Stimulated activated naive CD8-positive, alpha-beta T cell treated with anti-CD3 and anti-CD28 coated beads, Interleukin-15, amount 100 ng/mL, for 72 hours (primary cell): Measurements from ENCODE around the gene KAZN.
A peak's percentile ranks its signal among the peaks of the same experiment; 100 is the strongest.

Source experiments
- ATAC-seq: fragments of 150-1000 bp; cut with Tn5 transposase; 2 replicates; pipeline ENCODE4 v1.10.0; 2021; ENCODE audit warnings: mild to moderate bottlenecking, moderate library complexity
- DNase-seq, 2 donors: peaks; one replicate each; pipeline ENCODE4 v3.0.0; 2021 to 2022
- H3K27ac Mint-ChIP-seq, 2 donors: one replicate each; pipeline ENCODE4 v1.8.0; 2022; ENCODE audit warnings: mild to moderate bottlenecking in 2 of 2, mixed read lengths in 2 of 2, moderate library complexity in 2 of 2
- H3K27me3 Mint-ChIP-seq: one replicate; pipeline ENCODE4 v1.8.0; 2022; ENCODE audit warnings: mixed read lengths
- H3K4me1 Mint-ChIP-seq: one replicate; pipeline ENCODE4 v1.8.0; 2022; ENCODE audit warnings: mild to moderate bottlenecking, mixed read lengths
- H3K4me3 Mint-ChIP-seq, 2 donors: one replicate each; pipeline ENCODE4 v1.8.0; 2022; ENCODE audit warnings: mild to moderate bottlenecking in 2 of 2, mixed read lengths in 2 of 2, moderate library complexity in 1 of 2
- H3K9me3 Mint-ChIP-seq, 2 donors: one replicate each; pipeline ENCODE4 v1.8.0; 2022; ENCODE audit warnings: mixed read lengths in 2 of 2

KAZN gene

GRCh38 chr1:14685078-14685477, 86.6 kb downstream of the KAZN start:
- no peaks in the 10 kb centered on the region for H3K4me1 Mint-ChIP-seq
- H3K27ac Mint-ChIP-seq, result no peak overlapping the region
- ATAC-seq (no peak), DNase-seq (no peak)
- peaks cover 8 to 11% of the 10 kb centered on the region in 2 donors for H3K9me3 Mint-ChIP-seq
- H3K4me3 Mint-ChIP-seq, result no peak overlapping the region
- no peaks in the 10 kb centered on the region for H3K27me3 Mint-ChIP-seq

DNA sequence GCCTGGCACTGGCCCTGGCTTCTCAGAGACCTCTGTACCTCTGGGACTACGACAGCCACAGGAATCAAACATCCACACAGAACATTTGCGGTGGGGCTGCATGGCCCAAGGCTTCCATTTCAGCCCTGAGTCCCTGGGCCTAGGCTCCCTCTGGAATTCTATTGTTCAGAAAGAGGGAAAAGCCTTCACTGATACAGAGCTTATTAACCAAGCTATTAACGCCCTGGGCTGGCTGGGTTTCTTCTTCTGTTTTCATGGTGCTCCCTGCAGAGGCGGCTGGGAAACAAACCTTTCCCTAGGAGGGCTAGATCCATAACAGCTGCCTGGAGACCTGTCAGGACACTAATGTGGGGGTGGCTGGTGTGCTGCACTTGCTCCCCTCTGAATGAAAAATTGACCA, 88.2 kb downstream of the KAZN start:
- ATAC-seq (no peak), DNase-seq (no peak)
- H3K9me3 Mint-ChIP-seq, result peaks cover 8 to 11% of the 10 kb centered on the region in 2 donors
- H3K4me3 Mint-ChIP-seq, result no peak overlapping the region
- no peak overlapping the region for H3K27ac Mint-ChIP-seq
- no peaks in the 10 kb centered on the region for H3K4me1 Mint-ChIP-seq
- no peaks in the 10 kb centered on the region for H3K27me3 Mint-ChIP-seq

- DNase-seq, result no peak
- Mint-ChIP-seq H3K4me1 (no peaks in the 10 kb centered on the region), H3K9me3 (peaks cover 8 to 11% of the 10 kb centered on the region in 2 donors), H3K27ac (no peak overlapping the region), H3K27me3 (no peaks in the 10 kb centered on the region), H3K4me3 (no peak overlapping the region)
- ATAC-seq, result no peak
These were observed 88.7 kb downstream of the KAZN start for GRCh38 chr1:14687147-14687546.

DNA sequence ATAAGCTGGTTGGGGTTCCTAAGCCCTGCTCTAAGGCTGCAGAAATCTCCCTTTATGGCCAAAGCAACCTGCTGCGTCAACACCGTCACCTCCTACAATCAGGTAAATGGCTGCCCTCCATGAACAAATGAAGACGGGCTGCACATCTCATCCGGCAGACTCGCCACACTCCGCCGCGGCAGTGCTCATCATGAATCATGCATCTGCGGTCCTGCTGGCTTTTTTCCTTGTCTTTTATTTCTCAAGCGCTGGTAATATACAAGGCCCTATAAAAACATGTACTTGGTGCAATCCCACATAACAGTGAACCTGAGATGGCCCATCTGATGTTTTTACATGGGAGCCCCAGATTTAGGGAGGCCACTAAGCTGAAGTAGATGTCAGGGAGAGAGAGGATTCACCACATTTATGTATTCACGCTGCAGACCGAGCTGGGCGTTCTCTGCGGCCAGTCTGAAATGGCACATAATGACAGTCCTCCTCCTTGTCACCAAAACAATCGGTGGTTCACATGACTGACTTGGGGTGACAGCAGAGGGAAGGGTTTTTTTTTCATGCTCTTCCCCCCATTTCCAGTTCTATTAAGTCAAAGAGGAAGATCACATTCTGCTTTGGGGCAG, 91.6 kb downstream of the KAZN start:
- DNase-seq, result no peak

GRCh38 chr1:14693949-14694348, 95.5 kb downstream of the KAZN start:
- DNase-seq (no peak), ATAC-seq (no peak)
- peaks cover 0 to 5% of the 10 kb centered on the region in 2 donors for H3K9me3 Mint-ChIP-seq
- H3K4me3 Mint-ChIP-seq, result no peak overlapping the region
- no peaks in the 10 kb centered on the region for H3K4me1 Mint-ChIP-seq
- H3K27me3 Mint-ChIP-seq, result peaks cover 5% of the 10 kb centered on the region
- H3K27ac Mint-ChIP-seq, result no peak overlapping the region

More for the DNA sequence above, 91.6 kb downstream of the KAZN start:
- H3K4me3 Mint-ChIP-seq, result no peak overlapping the region
- H3K4me1 Mint-ChIP-seq, result no peaks in the 10 kb centered on the region
- H3K27ac Mint-ChIP-seq, result no peak overlapping the region
- peaks cover 1 to 2% of the 10 kb centered on the region in 2 donors for H3K9me3 Mint-ChIP-seq
- no peak for ATAC-seq
- no peaks in the 10 kb centered on the region for H3K27me3 Mint-ChIP-seq

DNA sequence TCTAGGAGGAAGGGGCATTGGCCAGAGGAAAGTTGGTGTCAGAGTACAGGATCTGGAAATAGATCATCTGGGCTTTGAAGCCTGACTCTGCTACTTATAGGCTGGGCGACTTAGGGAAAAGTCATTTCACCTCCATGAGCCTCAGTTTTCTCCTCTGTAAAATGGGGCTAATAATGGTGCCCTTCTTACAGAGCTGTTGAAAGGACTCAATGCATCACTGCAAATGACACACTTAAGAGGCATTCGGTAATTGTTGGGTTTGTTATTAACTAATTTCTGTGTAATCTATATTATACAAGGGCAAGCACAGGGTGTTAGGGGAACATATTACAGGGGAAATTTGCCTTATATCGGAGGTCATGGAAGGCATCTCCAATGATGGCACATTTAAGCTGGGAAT, 96.1 kb downstream of the KAZN start:
- H3K27me3 Mint-ChIP-seq, result peaks cover 12% of the 10 kb centered on the region
- ATAC-seq, result no peak
- no peaks in the 10 kb centered on the region for H3K4me1 Mint-ChIP-seq

DNA sequence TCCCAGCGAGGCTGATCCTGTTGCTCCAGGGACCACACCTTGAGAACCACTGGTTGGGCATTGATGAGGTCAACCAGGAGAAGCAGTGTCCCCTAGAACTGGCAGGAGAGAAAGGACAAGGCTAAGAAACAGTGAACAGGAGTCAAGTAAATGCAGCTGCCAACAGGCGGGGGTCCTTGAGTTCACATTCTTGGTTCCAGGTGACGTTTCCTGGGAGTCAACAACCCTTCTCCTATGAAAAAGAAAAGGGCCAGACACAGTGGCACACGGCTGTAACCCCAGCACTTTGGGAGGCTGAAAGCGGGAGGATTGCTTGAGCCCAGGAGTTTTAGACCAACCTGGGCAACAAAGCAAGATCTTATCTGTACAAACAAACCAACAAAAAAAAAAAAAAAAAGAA, 98.3 kb downstream of the KAZN start:
- no peaks in the 10 kb centered on the region for H3K4me1 Mint-ChIP-seq
- H3K4me3 Mint-ChIP-seq, result no peak overlapping the region
- H3K9me3 Mint-ChIP-seq, result peaks cover 0 to 5% of the 10 kb centered on the region in 2 donors
- H3K27ac Mint-ChIP-seq, result peak overlapping the region in 1 of 2 donors; percentile 56
- H3K27me3 Mint-ChIP-seq, result peaks cover 17% of the 10 kb centered on the region
- ATAC-seq, result no peak
- DNase-seq, result no peak

More for the DNA sequence above, 96.1 kb downstream of the KAZN start:
- H3K4me3 Mint-ChIP-seq, result no peak overlapping the region
- no peak for DNase-seq
- H3K9me3 Mint-ChIP-seq, result peaks cover 0 to 5% of the 10 kb centered on the region in 2 donors
- H3K27ac Mint-ChIP-seq, result no peak overlapping the region

- H3K4me1 Mint-ChIP-seq, result no peaks in the 10 kb centered on the region
- peak overlapping the region in 1 of 2 donors; percentile 17 for H3K27ac Mint-ChIP-seq
- no peak for ATAC-seq
- H3K4me3 Mint-ChIP-seq, result no peak overlapping the region
- peaks cover 17% of the 10 kb centered on the region for H3K27me3 Mint-ChIP-seq
- DNase-seq, result no peak
- H3K9me3 Mint-ChIP-seq, result peaks cover 0 to 5% of the 10 kb centered on the region in 2 donors
These were observed 98.9 kb downstream of the KAZN start for GRCh38 chr1:14697353-14697752.

GRCh38 chr1:14698314-14698713, 99.8 kb downstream of the KAZN start:
- peaks cover 17% of the 10 kb centered on the region for H3K27me3 Mint-ChIP-seq
- no peak overlapping the region for H3K27ac Mint-ChIP-seq
- H3K4me3 Mint-ChIP-seq, result no peak overlapping the region
- peaks cover 0 to 14% of the 10 kb centered on the region in 2 donors for H3K9me3 Mint-ChIP-seq
- H3K4me1 Mint-ChIP-seq, result no peaks in the 10 kb centered on the region
- ATAC-seq, result no peak
- DNase-seq, result no peak

GRCh38 chr1:14699620-14700019, 101.1 kb downstream of the KAZN start:
- Mint-ChIP-seq H3K4me3 (no peak overlapping the region), H3K27me3 (peaks cover 17% of the 10 kb centered on the region), H3K27ac (peak overlapping the region in 1 of 2 donors; percentile 16), H3K9me3 (peaks cover 0 to 18% of the 10 kb centered on the region in 2 donors), H3K4me1 (peaks cover 2% of the 10 kb centered on the region)
- no peak for ATAC-seq
- DNase-seq, result no peak

DNA sequence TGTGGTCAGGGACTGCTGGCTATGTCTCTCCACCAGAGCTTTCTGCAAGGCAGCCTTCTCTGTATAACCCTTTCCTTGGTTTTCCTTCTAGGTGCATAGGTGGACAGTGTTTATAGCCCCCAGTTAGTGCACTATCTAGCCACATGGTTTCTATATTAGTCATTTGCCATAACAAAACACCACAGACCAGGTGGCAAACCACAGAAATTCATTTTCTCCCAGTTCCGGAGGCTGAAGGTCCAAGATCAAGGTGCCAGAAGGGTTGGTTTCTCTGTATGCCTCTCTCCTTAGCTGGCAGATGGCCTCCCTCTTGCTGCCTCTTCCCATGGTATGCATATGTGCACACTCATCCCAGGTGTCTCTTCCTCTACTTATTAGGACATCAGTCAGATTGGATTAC, 106.4 kb downstream of the KAZN start:
- Mint-ChIP-seq H3K9me3 (peaks cover 8 to 39% of the 10 kb centered on the region in 2 donors), H3K4me3 (no peak overlapping the region), H3K27me3 (peaks cover 2% of the 10 kb centered on the region), H3K4me1 (peaks cover 5% of the 10 kb centered on the region), H3K27ac (no peak overlapping the region)
- DNase-seq (no peak), ATAC-seq (no peak)

DNA sequence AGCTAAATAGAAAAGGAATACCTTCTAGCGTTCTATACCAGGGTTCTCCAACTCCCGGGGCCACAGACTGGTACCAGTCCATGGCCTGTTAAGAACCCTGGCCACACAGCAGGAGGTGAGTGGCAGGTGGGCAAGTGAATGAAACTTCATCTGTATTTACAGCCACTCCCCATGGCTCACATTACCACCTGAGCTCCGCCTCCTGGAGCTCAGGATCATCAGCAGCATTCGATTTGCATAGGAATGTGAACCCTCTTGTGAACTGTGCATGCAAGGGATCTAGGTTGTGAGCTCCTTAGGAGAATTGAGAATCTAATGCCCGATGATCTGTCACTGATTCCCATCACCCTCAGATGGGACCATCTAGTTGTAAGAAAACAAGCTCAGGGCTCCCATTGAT, 107.3 kb downstream of the KAZN start:
- DNase-seq (no peak), ATAC-seq (no peak)
- Mint-ChIP-seq H3K4me1 (peaks cover 5% of the 10 kb centered on the region), H3K9me3 (peaks cover 8 to 49% of the 10 kb centered on the region in 2 donors), H3K27ac (no peak overlapping the region), H3K27me3 (no peaks in the 10 kb centered on the region), H3K4me3 (no peak overlapping the region)

DNA sequence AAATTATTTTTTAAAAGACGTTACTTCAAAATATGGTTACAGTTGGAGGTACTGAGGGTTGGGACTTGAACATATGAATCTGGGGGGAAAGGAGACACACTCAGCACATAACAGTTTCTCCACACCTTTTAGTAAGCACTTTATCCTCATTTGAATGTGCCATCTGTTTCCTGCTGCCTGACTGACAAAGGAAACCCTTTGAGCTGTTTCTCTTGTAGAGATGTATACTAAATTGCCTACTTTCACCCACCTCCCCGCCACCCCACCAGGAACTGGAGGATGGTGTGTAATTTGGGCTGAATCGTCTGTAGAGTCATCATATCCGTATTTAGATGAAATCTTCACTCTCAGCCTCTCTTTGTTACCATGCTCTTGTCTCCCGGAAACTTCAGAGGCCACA, 108.1 kb downstream of the KAZN start:
- H3K27ac Mint-ChIP-seq, result no peak overlapping the region
- H3K9me3 Mint-ChIP-seq, result peaks cover 8 to 49% of the 10 kb centered on the region in 2 donors
- H3K4me3 Mint-ChIP-seq, result no peak overlapping the region
- ATAC-seq (no peak), DNase-seq (no peak)
- no peaks in the 10 kb centered on the region for H3K27me3 Mint-ChIP-seq
- H3K4me1 Mint-ChIP-seq, result peaks cover 5% of the 10 kb centered on the region

DNA sequence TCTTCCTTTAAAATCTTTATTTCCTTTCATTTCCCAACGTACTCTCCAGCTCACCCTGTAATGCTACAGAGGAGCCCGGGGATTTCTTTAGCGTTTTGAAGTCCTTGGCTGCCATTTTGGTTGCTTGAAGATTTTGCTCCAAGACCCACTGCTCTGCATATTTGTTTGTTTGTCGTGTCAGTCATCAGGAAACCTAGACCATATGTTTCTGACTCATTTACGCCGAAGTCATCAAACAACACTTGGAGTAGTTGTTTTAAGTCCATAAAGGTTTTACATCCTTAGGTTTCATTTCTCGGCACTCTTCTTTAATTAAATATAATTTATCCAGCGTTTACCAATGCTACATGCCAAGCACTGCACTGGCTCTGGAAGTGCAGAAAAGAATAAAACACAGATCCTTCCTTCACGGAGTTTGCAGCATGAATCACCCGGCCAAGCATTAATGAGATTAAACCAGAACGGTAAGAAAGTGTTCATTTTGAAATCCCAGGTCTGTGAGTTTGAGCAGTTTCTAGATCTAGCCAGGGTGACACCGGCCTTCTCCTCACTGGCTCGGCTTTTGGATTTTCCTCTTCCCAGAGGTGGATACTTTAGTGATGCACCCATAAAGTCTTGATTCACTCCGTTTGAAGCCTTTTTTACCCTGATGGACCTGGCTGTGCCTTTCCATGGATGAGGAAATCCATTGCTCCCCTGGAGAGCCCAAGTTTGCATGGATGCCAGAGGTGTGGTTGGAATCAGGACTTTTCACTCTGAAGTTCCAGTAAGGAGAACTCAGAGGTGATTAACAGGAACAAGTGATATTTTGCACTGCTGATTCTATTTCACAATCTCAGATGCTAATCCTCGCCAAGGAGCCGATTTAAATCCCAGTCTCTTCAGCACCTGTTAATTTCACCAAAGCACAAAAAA, 109.3 kb downstream of the KAZN start:
- Mint-ChIP-seq H3K4me1 (peaks cover 5% of the 10 kb centered on the region), H3K27me3 (no peaks in the 10 kb centered on the region), H3K4me3 (no peak overlapping the region), H3K27ac (no peak overlapping the region), H3K9me3 (peaks cover 8 to 46% of the 10 kb centered on the region in 2 donors)
- ATAC-seq (no peak), DNase-seq (no peak)

DNA sequence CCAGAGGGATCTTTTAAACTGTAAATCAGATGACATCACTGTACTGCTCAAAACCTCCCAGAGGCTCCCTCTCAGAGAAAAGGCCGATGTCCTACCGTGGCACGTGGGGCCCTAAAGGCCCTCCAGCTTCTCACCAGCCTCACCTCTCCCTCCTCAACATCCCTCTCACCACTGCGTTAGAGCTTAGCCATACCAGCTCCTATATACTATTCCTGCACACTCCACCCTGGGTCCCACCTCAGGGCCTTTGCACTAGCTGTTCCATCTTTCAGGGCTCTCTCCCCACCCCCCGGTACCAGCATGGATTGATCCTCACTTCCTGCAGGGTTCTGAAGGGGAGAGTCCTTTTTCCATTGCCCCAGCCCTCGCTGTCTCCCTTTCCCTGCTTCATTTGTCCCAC, 111.8 kb downstream of the KAZN start:
- no peaks in the 10 kb centered on the region for H3K27me3 Mint-ChIP-seq
- H3K4me1 Mint-ChIP-seq, result no peaks in the 10 kb centered on the region
- no peak for ATAC-seq
- H3K4me3 Mint-ChIP-seq, result no peak overlapping the region
- no peak for DNase-seq
- peaks cover 3 to 30% of the 10 kb centered on the region in 2 donors for H3K9me3 Mint-ChIP-seq
- peak overlapping the region in 1 of 2 donors; percentile 29 for H3K27ac Mint-ChIP-seq

- DNase-seq (no peak), ATAC-seq (no peak)
- no peak overlapping the region for H3K4me3 Mint-ChIP-seq
- no peaks in the 10 kb centered on the region for H3K4me1 Mint-ChIP-seq
- no peaks in the 10 kb centered on the region for H3K27me3 Mint-ChIP-seq
- H3K27ac Mint-ChIP-seq, result no peak overlapping the region
- peaks cover 0 to 20% of the 10 kb centered on the region in 2 donors for H3K9me3 Mint-ChIP-seq
These were observed 113.7 kb downstream of the KAZN start for GRCh38 chr1:14712136-14712535.
